T-cell (primary cell): ENCODE measurements around the gene GBF1. TPM values are rescaled to one million over a fixed set of nuclear protein-coding genes. Genes with fewer than 3 reads are reported as not detected.

ENCODE experiments used
- ATAC-seq, 4 experiments: fragments of 200-7000 bp in 3 of 4; fragments of 150-1000 bp in 1 of 4; cut with Tn5 transposase; replicated peaks in 1 of 4; 1 replicate in 3 of 4; 2 replicates in 1 of 4; pipeline ENCODE4 v1.10.0; 2021; ENCODE audit warnings: moderate library complexity in 3 of 4, mild to moderate bottlenecking in 2 of 4, moderate number of reproducible peaks in 1 of 4
- CTCF ChIA-PET, 2 donors: fragments of 300-600 bp; sonication (Branson Sonifier 250); formaldehyde crosslinking; loops; one replicate each; lab custom pipeline; 2022; ENCODE audit warnings: antibody characterized with exemption in 2 of 2; lab: Charles Lee
- POLR2A ChIA-PET, 2 donors: fragments of 300-600 bp; sonication (Branson Sonifier 250); formaldehyde crosslinking; loops; one replicate each; lab custom pipeline; 2022; ENCODE audit warnings: antibody characterized with exemption in 2 of 2; lab: Charles Lee
- DNase-seq, 35 experiments: peaks; one replicate each; pipeline versions ENCODE4 v3.0.0 to v3.0.0-alpha.2; 2013 to 2023
- H3K27ac ChIP-seq: one replicate; pipeline ENCODE4 v1.5.1; 2013; ENCODE audit warnings: low read length
- H3K27me3 ChIP-seq, 2 experiments: replicated peaks in 1 of 2; 1 replicate in 1 of 2; 2 replicates in 1 of 2; pipeline versions ENCODE4 v1.6.1 to v1.7.0; 2013; ENCODE audit warnings: low read length in 1 of 2, mixed read lengths in 1 of 2; ENCODE audit not compliant: control insufficient read depth in 2 of 2, insufficient read depth in 2 of 2; ENCODE audit errors: extremely low read depth in 1 of 2
- H3K36me3 ChIP-seq, 2 donors: 1 replicate in 1 of 2; 2 replicates in 1 of 2; pipeline versions ENCODE4 v1.6.1 to v1.7.0; 2013; ENCODE audit warnings: low read length in 1 of 2; ENCODE audit not compliant: control insufficient read depth in 2 of 2, insufficient read depth in 1 of 2; ENCODE audit errors: extremely low read depth in 1 of 2
- H3K4me1 ChIP-seq, 2 experiments: 1 replicate in 1 of 2; 2 replicates in 1 of 2; pipeline versions ENCODE4 v1.6.1 to v1.7.0; 2013; ENCODE audit warnings: low read length in 2 of 2, mixed read lengths in 1 of 2; ENCODE audit not compliant: insufficient read depth in 2 of 2, control insufficient read depth in 1 of 2; ENCODE audit errors: extremely low read depth in 1 of 2
- H3K4me3 ChIP-seq, 2 donors: 1 replicate in 1 of 2; 2 replicates in 1 of 2; pipeline versions ENCODE4 v1.5.1 to v1.7.0; 2013; ENCODE audit warnings: mild to moderate bottlenecking in 2 of 2, low read length in 1 of 2, moderate library complexity in 1 of 2; ENCODE audit not compliant: control insufficient read depth in 1 of 2; ENCODE audit errors: extremely low read depth in 1 of 2
- H3K9me3 ChIP-seq: 2 replicates; pipeline ENCODE4 v1.7.0; 2013
- H3K27ac Mint-ChIP-seq, 2 donors: one replicate each; pipeline ENCODE4 v1.8.0; 2020 to 2021; ENCODE audit warnings: mild to moderate bottlenecking in 2 of 2, mixed read lengths in 2 of 2
- H3K27me3 Mint-ChIP-seq, 2 donors: one replicate each; pipeline ENCODE4 v1.8.0; 2021 to 2022; ENCODE audit warnings: mixed read lengths in 2 of 2
- H3K36me3 Mint-ChIP-seq: one replicate; pipeline ENCODE4 v1.8.0; 2021; ENCODE audit warnings: mixed read lengths
- H3K4me1 Mint-ChIP-seq, 3 donors: one replicate each; pipeline ENCODE4 v1.8.0; 2020 to 2022; ENCODE audit warnings: mixed read lengths in 3 of 3, mild to moderate bottlenecking in 1 of 3
- H3K4me3 Mint-ChIP-seq, 3 donors: one replicate each; pipeline ENCODE4 v1.8.0; 2020 to 2022; ENCODE audit warnings: mild to moderate bottlenecking in 3 of 3, mixed read lengths in 3 of 3, moderate library complexity in 3 of 3
- H3K9me3 Mint-ChIP-seq, 3 donors: one replicate each; pipeline ENCODE4 v1.8.0; 2020 to 2022; ENCODE audit warnings: mixed read lengths in 3 of 3
- WGBS: methylation state at CpG from one replicate; pipeline ENCODE4 v1.1.5; 2013; ENCODE audit warnings: missing lambda C conversion rate; ENCODE audit not compliant: insufficient coverage; 5-methylcytosine and 5-hydroxymethylcytosine counted together
- total RNA-seq, 35 experiments: library from RNA in 6 of 35; stranded (reverse) in 6 of 35; fragments of 120-200 nt in 1 of 35; gene quantifications; one replicate each; pipeline versions ENCODE4 v1.2.1 to v1.2.4 and lab custom pipeline; 2013 to 2026

The GBF1 gene
- total RNA-seq, 5 donors from 2014 or later (not counting 1 experiment from before 2014, with no cell fraction given): 37.2 to 41.1 (median 38.7) TPM

- no peak for DNase-seq
- no peak overlapping the region for H3K27ac Mint-ChIP-seq
- POLR2A ChIA-PET: interaction anchor here in 1 of 2 donors (0.5 to 0.6 kb wide), 2 partner anchors 59 to 97 kb away, joined by 3 read pairs; no protein-coding TSS in a partner anchor
- no peak for ATAC-seq
- no peaks in the 10 kb centered on the region for H3K27me3 Mint-ChIP-seq
- H3K4me3 Mint-ChIP-seq: no peak overlapping the region
- Histone ChIP-seq H3K4me1 (no peaks in the 10 kb centered on the region), H3K36me3 (peaks cover 0 to 10% of the 10 kb centered on the region in 2 donors), H3K27me3 (no peaks in the 10 kb centered on the region), H3K27ac (no peak overlapping the region), H3K9me3 (no peaks in the 10 kb centered on the region), H3K4me3 (no peak overlapping the region)
- CTCF ChIA-PET: no interaction called here
- peaks cover 17 to 32% (median 30%) of the 10 kb centered on the region in 3 donors for H3K4me1 Mint-ChIP-seq
- no peaks in the 10 kb centered on the region for H3K9me3 Mint-ChIP-seq
- WGBS: no CpG with 5 or more reads among the region's 1 CpG
- peaks cover 9% of the 10 kb centered on the region for H3K36me3 Mint-ChIP-seq
Observed at GRCh38 chr10:102254426-102254825, 9.1 kb downstream of the GBF1 start.

- Mint-ChIP-seq H3K4me1 (peaks cover 22 to 30% (median 29%) of the 10 kb centered on the region in 3 donors), H3K27me3 (no peaks in the 10 kb centered on the region), H3K27ac (no peak overlapping the region), H3K9me3 (no peaks in the 10 kb centered on the region), H3K4me3 (no peak overlapping the region), H3K36me3 (peaks cover 15% of the 10 kb centered on the region)
- ATAC-seq (no peak), DNase-seq (no peak)
- no CpG with 5 or more reads among the region's 2 CpGs for WGBS
- ChIA-PET POLR2A (no interaction called here), CTCF (no interaction called here)
- Histone ChIP-seq H3K27me3 (no peaks in the 10 kb centered on the region), H3K9me3 (no peaks in the 10 kb centered on the region), H3K4me1 (no peaks in the 10 kb centered on the region), H3K4me3 (no peak overlapping the region), H3K27ac (no peak overlapping the region), H3K36me3 (peaks cover 0 to 20% of the 10 kb centered on the region in 2 donors)
Observed at GRCh38 chr10:102255404-102255803, 10.1 kb downstream of the GBF1 start.

- Histone ChIP-seq H3K27me3 (no peaks in the 10 kb centered on the region), H3K36me3 (peaks cover 0 to 43% of the 10 kb centered on the region in 2 donors), H3K9me3 (no peaks in the 10 kb centered on the region), H3K27ac (no peak overlapping the region), H3K4me1 (peaks cover 0 to 2% of the 10 kb centered on the region in 2 experiments), H3K4me3 (no peak overlapping the region)
- no peak overlapping the region for H3K27ac Mint-ChIP-seq
- ATAC-seq: no peak
- no peaks in the 10 kb centered on the region for H3K9me3 Mint-ChIP-seq
- ChIA-PET CTCF (interaction anchor here in 1 of 2 donors (0.6 kb wide), 1 partner anchor 284 kb away, joined by 4 read pairs; no protein-coding TSS in a partner anchor), POLR2A (no interaction called here)
- no peak overlapping the region for H3K4me3 Mint-ChIP-seq
- DNase-seq: no peak
- H3K36me3 Mint-ChIP-seq: peaks cover 46% of the 10 kb centered on the region
- H3K4me1 Mint-ChIP-seq: peaks cover 31 to 40% (median 38%) of the 10 kb centered on the region in 3 donors
- no peaks in the 10 kb centered on the region for H3K27me3 Mint-ChIP-seq
Observed at GRCh38 chr10:102261196-102261595, 15.9 kb downstream of the GBF1 start.

GRCh38 chr10:102261842-102262241 is 16.5 kb downstream of the GBF1 start:
- Histone ChIP-seq H3K9me3 (no peaks in the 10 kb centered on the region), H3K27me3 (no peaks in the 10 kb centered on the region), H3K4me1 (peaks cover 0 to 2% of the 10 kb centered on the region in 2 experiments), H3K4me3 (no peak overlapping the region), H3K36me3 (peaks cover 0 to 43% of the 10 kb centered on the region in 2 donors), H3K27ac (no peak overlapping the region)
- Mint-ChIP-seq H3K27me3 (no peaks in the 10 kb centered on the region), H3K27ac (no peak overlapping the region), H3K36me3 (peaks cover 46% of the 10 kb centered on the region), H3K4me3 (no peak overlapping the region), H3K9me3 (no peaks in the 10 kb centered on the region), H3K4me1 (peaks cover 34 to 43% (median 42%) of the 10 kb centered on the region in 3 donors)
- 96% methylated on average over 3 of the region's 6 CpGs for WGBS
- DNase-seq: no peak
- ATAC-seq: no peak
- POLR2A ChIA-PET: no interaction called here
- CTCF ChIA-PET: no interaction called here

- Histone ChIP-seq H3K9me3 (no peaks in the 10 kb centered on the region), H3K4me1 (peaks cover 0 to 2% of the 10 kb centered on the region in 2 experiments), H3K27ac (no peak overlapping the region), H3K27me3 (no peaks in the 10 kb centered on the region), H3K4me3 (no peak overlapping the region), H3K36me3 (peaks cover 0 to 43% of the 10 kb centered on the region in 2 donors)
- H3K36me3 Mint-ChIP-seq: peaks cover 51% of the 10 kb centered on the region
- peaks cover 40 to 51% (median 50%) of the 10 kb centered on the region in 3 donors for H3K4me1 Mint-ChIP-seq
- no peak overlapping the region for H3K27ac Mint-ChIP-seq
- DNase-seq: no peak
- ChIA-PET CTCF (interaction anchor here in 1 of 2 donors (0.6 kb wide), 1 partner anchor 30 kb away, joined by 7 read pairs; no protein-coding TSS in a partner anchor), POLR2A (interaction anchor here in 1 of 2 donors (0.6 to 0.7 kb wide), 2 partner anchors 22 to 31 kb away, joined by 3 read pairs; no protein-coding TSS in a partner anchor)
- ATAC-seq: no peak
- no peak overlapping the region for H3K4me3 Mint-ChIP-seq
- H3K9me3 Mint-ChIP-seq: no peaks in the 10 kb centered on the region
- WGBS: 100% methylated on average over 2 of the region's 4 CpGs
- H3K27me3 Mint-ChIP-seq: no peaks in the 10 kb centered on the region
Observed at GRCh38 chr10:102262744-102263370, 17.5 kb downstream of the GBF1 start.

DNA sequence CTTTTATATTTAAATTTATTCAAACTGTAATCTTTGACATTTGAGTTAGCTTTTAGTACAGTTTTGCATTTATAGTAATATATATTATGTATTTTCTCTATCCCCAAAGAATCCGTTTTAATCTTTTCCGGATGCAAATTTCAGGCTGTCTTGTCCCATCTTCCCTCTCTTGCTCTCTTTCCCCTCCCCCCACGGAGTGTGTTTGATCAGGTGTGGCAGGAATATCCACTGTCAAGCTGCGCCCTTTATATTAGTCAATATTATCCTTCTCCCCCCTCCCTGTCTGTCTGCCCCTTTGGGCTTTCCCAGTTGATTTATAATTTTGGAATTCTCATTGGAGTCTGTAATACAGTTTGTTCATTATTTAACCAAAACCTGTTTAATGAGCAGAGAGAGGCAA is 19.0 kb downstream of the GBF1 start:
- ChIA-PET POLR2A (no interaction called here), CTCF (interaction anchor here in 1 of 2 donors (0.6 kb wide), 1 partner anchor 94 kb away, joined by 3 read pairs; no protein-coding TSS in a partner anchor)
- H3K4me1 ChIP-seq: peaks cover 0 to 2% of the 10 kb centered on the region in 2 experiments
- WGBS: no CpG with 5 or more reads among the region's 4 CpGs
- H3K4me3 ChIP-seq: no peak overlapping the region
- Mint-ChIP-seq H3K4me3 (no peak overlapping the region), H3K9me3 (no peaks in the 10 kb centered on the region), H3K27me3 (no peaks in the 10 kb centered on the region), H3K4me1 (peaks cover 49 to 64% (median 63%) of the 10 kb centered on the region in 3 donors), H3K36me3 (peaks cover 54% of the 10 kb centered on the region), H3K27ac (no peak overlapping the region)
- no peaks in the 10 kb centered on the region for H3K9me3 ChIP-seq
- ATAC-seq (no peak), DNase-seq (no peak)
- peaks cover 0 to 43% of the 10 kb centered on the region in 2 donors for H3K36me3 ChIP-seq
- H3K27me3 ChIP-seq: no peaks in the 10 kb centered on the region
- H3K27ac ChIP-seq: no peak overlapping the region
